HepG2 (cell line): ENCODE data around the gene TMEM253. TPM values are rescaled to one million over a fixed set of nuclear protein-coding genes. Genes with fewer than 3 reads are reported as not detected.

Experiments used
- ELF4 ChIP-seq: sonication (generic); formaldehyde crosslinking; IDR thresholded peaks from 2 replicates; pipeline ENCODE4 v1.5.0; 2020; ENCODE audit warnings: missing genetic modification reagents, mild to moderate bottlenecking, moderate library complexity, borderline replicate concordance
- GFI1 ChIP-seq: sonication (generic); formaldehyde crosslinking; IDR thresholded peaks from 2 replicates; pipeline ENCODE4 v1.5.0; 2020; ENCODE audit warnings: missing genetic modification reagents, mild to moderate bottlenecking, borderline replicate concordance
- KLF16 ChIP-seq, 2 experiments: sonication (generic) in 1 of 2; formaldehyde crosslinking in 1 of 2; IDR thresholded peaks; 2 replicates each; pipeline versions ENCODE4 v1.6.1 to v1.8.0; 2016 to 2023; ENCODE audit warnings: missing genetic modification reagents in 2 of 2, missing compliant biosample characterization in 1 of 2
- MXI1 ChIP-seq: IDR thresholded peaks from 3 replicates; pipeline ENCODE4 v1.6.1; 2012; ENCODE audit warnings: low read depth, low read length, inconsistent platforms, borderline replicate concordance
- PCBP1 ChIP-seq: fragments of 200-400 bp; formaldehyde crosslinking; IDR thresholded peaks from 2 replicates; pipeline ENCODE4 v1.6.1; 2017; ENCODE audit warnings: mild to moderate bottlenecking, low read depth, low read length, borderline replicate concordance
- TBX2 ChIP-seq: sonication (generic); formaldehyde crosslinking; IDR thresholded peaks from 2 replicates; pipeline ENCODE4 v1.5.0; 2020; ENCODE audit warnings: missing genetic modification reagents, mild to moderate bottlenecking, borderline replicate concordance
- ZFP82 ChIP-seq: sonication (generic); formaldehyde crosslinking; IDR thresholded peaks from 2 replicates; pipeline ENCODE4 v1.5.1; 2020; ENCODE audit warnings: mild to moderate bottlenecking, missing genetic modification reagents, borderline replicate concordance
- ZMYM3 ChIP-seq: sonication (generic); formaldehyde crosslinking; IDR thresholded peaks from 2 replicates; pipeline ENCODE4 v1.5.1; 2020; ENCODE audit warnings: mild to moderate bottlenecking, missing genetic modification reagents
- ZNF225 ChIP-seq: sonication (generic); formaldehyde crosslinking; IDR thresholded peaks from 2 replicates; pipeline ENCODE4 v1.4.0; 2020; ENCODE audit warnings: mild to moderate bottlenecking, missing genetic modification reagents
- ZNF274 ChIP-seq: sonication (generic); formaldehyde crosslinking; IDR thresholded peaks from 2 replicates; pipeline ENCODE4 v1.5.1; 2020; ENCODE audit warnings: mild to moderate bottlenecking, missing genetic modification reagents
- ZNF777 ChIP-seq: sonication (generic); formaldehyde crosslinking; IDR thresholded peaks from 2 replicates; pipeline ENCODE4 v1.4.0; 2020; ENCODE audit warnings: missing genetic modification reagents
- polyA plus RNA-seq, 8 experiments: library from polyadenylated mRNA; depleted of rRNA in 3 of 8; stranded (reverse) in 7 of 8; unstranded in 1 of 8; fragments of >200 nt; fragmentation: Illumina TruSeq in 4 of 8; extraction: Trizol in 4 of 8; gene quantifications; 2 replicates each; pipeline versions ENCODE4 v1.2.1 to v1.2.3, GENCODE V29; 2011 to 2016; ENCODE audit warnings: low read depth in 4 of 8, missing spikeins in 1 of 8, mixed read lengths in 1 of 8; ENCODE audit not compliant: insufficient read depth in 1 of 8
- total RNA-seq, 5 experiments: library from RNA; depleted of rRNA; stranded (reverse); fragments of >200 nt; fragmentation: Illumina TruSeq; extraction: Trizol; gene quantifications; 2 replicates each; pipeline ENCODE4 v1.2.3, GENCODE V29; 2016; ENCODE audit warnings: low read depth in 1 of 5
- TF ChIP-seq, protein P1 (sequence below): sonication (generic); formaldehyde crosslinking; IDR thresholded peaks from 2 replicates; pipeline ENCODE4 v1.8.0; 2022; ENCODE audit warnings: low read depth, missing genetic modification reagents
- TF ChIP-seq, protein P2 (sequence below): sonication (generic); formaldehyde crosslinking; IDR thresholded peaks from 2 replicates; pipeline ENCODE4 v1.4.0; 2020; ENCODE audit warnings: missing genetic modification reagents
- TF ChIP-seq, protein P3 (sequence below): sonication (generic); formaldehyde crosslinking; IDR thresholded peaks from 2 replicates; pipeline ENCODE4 v1.4.0; 2020; ENCODE audit warnings: missing genetic modification reagents
- TF ChIP-seq, protein P4 (sequence below): sonication (generic); formaldehyde crosslinking; IDR thresholded peaks from 2 replicates; pipeline ENCODE4 v1.8.0; 2022; ENCODE audit warnings: mild to moderate bottlenecking, missing genetic modification reagents
- TF ChIP-seq, protein P5 (sequence below): sonication (generic); formaldehyde crosslinking; IDR thresholded peaks from 2 replicates; pipeline ENCODE4 v1.4.0; 2020; ENCODE audit warnings: missing genetic modification reagents, borderline replicate concordance
- TF ChIP-seq, protein P6 (sequence below): sonication (generic); formaldehyde crosslinking; IDR thresholded peaks from 2 replicates; pipeline ENCODE4 v1.5.1; 2020; ENCODE audit warnings: mild to moderate bottlenecking, missing genetic modification reagents, borderline replicate concordance

The TMEM253 gene
- total and polyA plus RNA-seq, 2 of the 13 experiments (the other 11 are each of a cell fraction or from before 2014, with no cell fraction given) = 0.29 to 0.45 TPM

DNA sequence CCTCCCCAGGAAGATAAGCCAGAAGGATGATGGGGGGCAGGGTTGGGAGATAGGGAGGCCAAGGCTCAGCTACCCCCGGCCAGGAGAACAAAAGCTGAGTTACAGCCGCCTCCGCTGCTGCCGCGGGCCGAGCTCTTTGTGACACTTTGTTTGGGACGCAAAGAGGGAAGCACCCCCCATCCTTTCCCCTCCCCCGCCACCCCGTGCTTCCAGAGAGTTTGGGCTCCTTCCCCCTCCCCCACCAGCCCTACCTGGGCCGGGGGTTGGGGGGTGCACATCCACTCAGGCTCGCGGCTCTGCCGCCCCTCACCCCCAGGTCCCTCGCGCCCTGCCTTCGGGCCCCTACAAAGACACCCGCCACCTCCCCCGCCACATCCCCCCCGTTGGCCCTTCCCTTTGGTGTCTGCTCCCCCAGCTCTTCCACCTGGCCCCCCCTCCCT lies 3.2 kb upstream of the TMEM253 start (continued):
- TF ChIP-seq, protein P1, sequence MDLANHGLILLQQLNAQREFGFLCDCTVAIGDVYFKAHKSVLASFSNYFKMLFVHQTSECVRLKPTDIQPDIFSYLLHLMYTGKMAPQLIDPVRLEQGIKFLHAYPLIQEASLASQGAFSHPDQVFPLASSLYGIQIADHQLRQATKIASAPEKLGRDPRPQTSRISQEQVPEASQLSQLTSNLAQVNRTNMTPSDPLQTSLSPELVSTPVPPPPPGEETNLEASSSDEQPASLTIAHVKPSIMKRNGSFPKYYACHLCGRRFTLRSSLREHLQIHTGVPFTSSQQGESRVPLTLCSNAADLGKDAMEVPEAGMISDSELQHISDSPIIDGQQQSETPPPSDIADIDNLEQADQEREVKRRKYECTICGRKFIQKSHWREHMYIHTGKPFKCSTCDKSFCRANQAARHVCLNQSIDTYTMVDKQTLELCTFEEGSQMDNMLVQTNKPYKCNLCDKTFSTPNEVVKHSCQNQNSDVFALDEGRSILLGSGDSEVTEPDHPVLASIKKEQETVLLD (CRISPR knock-in tag) = 0 out of 2 replicates have a peak, but pooled peaks have one; percentile 43
- TF ChIP-seq ZFP82 (no peak), ZNF225 (CRISPR knock-in tag) (peak; percentile 22; the same call in 1 of the 2 replicates), ELF4 (no peak), ZNF777 (CRISPR knock-in tag) (no peak), KLF16 (CRISPR knock-in tag; IDR thresholded peaks at IDR 0.05) (no peak), ZNF274 (CRISPR knock-in tag) (no peak), TBX2 (CRISPR knock-in tag) (0 out of 2 replicates have a peak, but pooled peaks have one; percentile 27), ZMYM3 (CRISPR knock-in tag) (no peak), PCBP1 (peak; percentile 90; the same call in 1 of the 2 replicates), GFI1 (CRISPR knock-in tag) (0 out of 2 replicates have a peak, but pooled peaks have one; percentile 29), MXI1 (no peak)
- TF ChIP-seq, protein P2, sequence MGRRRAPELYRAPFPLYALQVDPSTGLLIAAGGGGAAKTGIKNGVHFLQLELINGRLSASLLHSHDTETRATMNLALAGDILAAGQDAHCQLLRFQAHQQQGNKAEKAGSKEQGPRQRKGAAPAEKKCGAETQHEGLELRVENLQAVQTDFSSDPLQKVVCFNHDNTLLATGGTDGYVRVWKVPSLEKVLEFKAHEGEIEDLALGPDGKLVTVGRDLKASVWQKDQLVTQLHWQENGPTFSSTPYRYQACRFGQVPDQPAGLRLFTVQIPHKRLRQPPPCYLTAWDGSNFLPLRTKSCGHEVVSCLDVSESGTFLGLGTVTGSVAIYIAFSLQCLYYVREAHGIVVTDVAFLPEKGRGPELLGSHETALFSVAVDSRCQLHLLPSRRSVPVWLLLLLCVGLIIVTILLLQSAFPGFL (CRISPR knock-in tag) = no peak
- TF ChIP-seq, protein P3, sequence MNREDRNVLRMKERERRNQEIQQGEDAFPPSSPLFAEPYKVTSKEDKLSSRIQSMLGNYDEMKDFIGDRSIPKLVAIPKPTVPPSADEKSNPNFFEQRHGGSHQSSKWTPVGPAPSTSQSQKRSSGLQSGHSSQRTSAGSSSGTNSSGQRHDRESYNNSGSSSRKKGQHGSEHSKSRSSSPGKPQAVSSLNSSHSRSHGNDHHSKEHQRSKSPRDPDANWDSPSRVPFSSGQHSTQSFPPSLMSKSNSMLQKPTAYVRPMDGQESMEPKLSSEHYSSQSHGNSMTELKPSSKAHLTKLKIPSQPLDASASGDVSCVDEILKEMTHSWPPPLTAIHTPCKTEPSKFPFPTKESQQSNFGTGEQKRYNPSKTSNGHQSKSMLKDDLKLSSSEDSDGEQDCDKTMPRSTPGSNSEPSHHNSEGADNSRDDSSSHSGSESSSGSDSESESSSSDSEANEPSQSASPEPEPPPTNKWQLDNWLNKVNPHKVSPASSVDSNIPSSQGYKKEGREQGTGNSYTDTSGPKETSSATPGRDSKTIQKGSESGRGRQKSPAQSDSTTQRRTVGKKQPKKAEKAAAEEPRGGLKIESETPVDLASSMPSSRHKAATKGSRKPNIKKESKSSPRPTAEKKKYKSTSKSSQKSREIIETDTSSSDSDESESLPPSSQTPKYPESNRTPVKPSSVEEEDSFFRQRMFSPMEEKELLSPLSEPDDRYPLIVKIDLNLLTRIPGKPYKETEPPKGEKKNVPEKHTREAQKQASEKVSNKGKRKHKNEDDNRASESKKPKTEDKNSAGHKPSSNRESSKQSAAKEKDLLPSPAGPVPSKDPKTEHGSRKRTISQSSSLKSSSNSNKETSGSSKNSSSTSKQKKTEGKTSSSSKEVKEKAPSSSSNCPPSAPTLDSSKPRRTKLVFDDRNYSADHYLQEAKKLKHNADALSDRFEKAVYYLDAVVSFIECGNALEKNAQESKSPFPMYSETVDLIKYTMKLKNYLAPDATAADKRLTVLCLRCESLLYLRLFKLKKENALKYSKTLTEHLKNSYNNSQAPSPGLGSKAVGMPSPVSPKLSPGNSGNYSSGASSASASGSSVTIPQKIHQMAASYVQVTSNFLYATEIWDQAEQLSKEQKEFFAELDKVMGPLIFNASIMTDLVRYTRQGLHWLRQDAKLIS (CRISPR knock-in tag) = no peak
- TF ChIP-seq, protein P4, sequence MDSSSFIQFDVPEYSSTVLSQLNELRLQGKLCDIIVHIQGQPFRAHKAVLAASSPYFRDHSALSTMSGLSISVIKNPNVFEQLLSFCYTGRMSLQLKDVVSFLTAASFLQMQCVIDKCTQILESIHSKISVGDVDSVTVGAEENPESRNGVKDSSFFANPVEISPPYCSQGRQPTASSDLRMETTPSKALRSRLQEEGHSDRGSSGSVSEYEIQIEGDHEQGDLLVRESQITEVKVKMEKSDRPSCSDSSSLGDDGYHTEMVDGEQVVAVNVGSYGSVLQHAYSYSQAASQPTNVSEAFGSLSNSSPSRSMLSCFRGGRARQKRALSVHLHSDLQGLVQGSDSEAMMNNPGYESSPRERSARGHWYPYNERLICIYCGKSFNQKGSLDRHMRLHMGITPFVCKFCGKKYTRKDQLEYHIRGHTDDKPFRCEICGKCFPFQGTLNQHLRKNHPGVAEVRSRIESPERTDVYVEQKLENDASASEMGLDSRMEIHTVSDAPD = no peak
- TF ChIP-seq, protein P5, sequence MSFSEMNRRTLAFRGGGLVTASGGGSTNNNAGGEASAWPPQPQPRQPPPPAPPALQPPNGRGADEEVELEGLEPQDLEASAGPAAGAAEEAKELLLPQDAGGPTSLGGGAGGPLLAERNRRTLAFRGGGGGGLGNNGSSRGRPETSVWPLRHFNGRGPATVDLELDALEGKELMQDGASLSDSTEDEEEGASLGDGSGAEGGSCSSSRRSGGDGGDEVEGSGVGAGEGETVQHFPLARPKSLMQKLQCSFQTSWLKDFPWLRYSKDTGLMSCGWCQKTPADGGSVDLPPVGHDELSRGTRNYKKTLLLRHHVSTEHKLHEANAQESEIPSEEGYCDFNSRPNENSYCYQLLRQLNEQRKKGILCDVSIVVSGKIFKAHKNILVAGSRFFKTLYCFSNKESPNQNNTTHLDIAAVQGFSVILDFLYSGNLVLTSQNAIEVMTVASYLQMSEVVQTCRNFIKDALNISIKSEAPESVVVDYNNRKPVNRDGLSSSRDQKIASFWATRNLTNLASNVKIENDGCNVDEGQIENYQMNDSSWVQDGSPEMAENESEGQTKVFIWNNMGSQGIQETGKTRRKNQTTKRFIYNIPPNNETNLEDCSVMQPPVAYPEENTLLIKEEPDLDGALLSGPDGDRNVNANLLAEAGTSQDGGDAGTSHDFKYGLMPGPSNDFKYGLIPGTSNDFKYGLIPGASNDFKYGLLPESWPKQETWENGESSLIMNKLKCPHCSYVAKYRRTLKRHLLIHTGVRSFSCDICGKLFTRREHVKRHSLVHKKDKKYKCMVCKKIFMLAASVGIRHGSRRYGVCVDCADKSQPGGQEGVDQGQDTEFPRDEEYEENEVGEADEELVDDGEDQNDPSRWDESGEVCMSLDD (CRISPR knock-in tag) = 0 out of 2 replicates have a peak, but pooled peaks have one; percentile 50
- TF ChIP-seq, protein P6, sequence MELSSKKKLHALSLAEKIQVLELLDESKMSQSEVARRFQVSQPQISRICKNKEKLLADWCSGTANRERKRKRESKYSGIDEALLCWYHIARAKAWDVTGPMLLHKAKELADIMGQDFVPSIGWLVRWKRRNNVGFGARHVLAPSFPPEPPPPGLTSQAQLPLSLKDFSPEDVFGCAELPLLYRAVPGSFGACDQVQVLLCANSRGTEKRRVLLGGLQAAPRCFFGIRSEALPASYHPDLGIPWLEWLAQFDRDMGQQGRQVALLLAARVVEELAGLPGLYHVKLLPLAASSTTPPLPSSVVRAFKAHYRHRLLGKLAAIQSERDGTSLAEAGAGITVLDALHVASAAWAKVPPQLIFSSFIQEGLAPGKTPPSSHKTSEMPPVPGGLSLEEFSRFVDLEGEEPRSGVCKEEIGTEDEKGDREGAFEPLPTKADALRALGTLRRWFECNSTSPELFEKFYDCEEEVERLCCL = no peak
